ENCODE data around the gene PCSK1N.

GRCh38 chrX:48829016-48829735, 6.2 kb downstream of the PCSK1N start:
- TF ChIP-seq CTCF (IDR thresholded peaks at IDR 0.05) (no peak), POLR2A (IDR thresholded peaks at IDR 0.05) (no peak)

Measured in uterus (tissue), 2 donors.